ENCODE measurements around the gene TBC1D5. TPM values are rescaled to one million over a fixed set of nuclear protein-coding genes. Genes with fewer than 3 reads are reported as not detected.
A peak's percentile ranks its signal among the peaks of the same experiment; 100 is the strongest.
"Not testable (repeated sequence)": the region's sequence is repeated elsewhere in the genome, so short reads cannot be mapped to it uniquely, and the experiment has no call there.

Gene TBC1D5
- total RNA-seq (2014; rRNA removed; shearing (Covaris generic)), result 84.7 and 88.0 TPM in 2 replicates
- 38.8 and 75.7 TPM in 2 replicates for polyA plus RNA-seq (2015; cell fraction: cytosol; rRNA removed)
- polyA plus RNA-seq (2015; cell fraction: nucleus; rRNA removed), result 15.5 and 21.2 TPM in 2 replicates

- in situ Hi-C loops (cut with HindIII; ENCODE audit: low pct_unique_long_range_greater_than_20kb, low sequenced_read_pairs), result no loop called here
- DNase-seq (ENCODE audit: low read depth, low spot score), result peak; percentile 96
Measured at GRCh38 chr3:17742102-17742879, at the start of gene TBC1D5. TSS of gene TBC1D5 (minus strand) at chr3:17742631. CDS start at chr3:17508570, 234,061 bp downstream.

GRCh38 chr3:17783426-17783825 lies 41.0 kb upstream of the TBC1D5 start:
- in situ Hi-C loops (cut with HindIII; ENCODE audit: low pct_unique_long_range_greater_than_20kb, low sequenced_read_pairs), result no loop called here
- DNase-seq (ENCODE audit: low read depth, low spot score), result no peak

GRCh38 chr3:17782751-17783150 lies 40.3 kb upstream of the TBC1D5 start:
- no peak for DNase-seq (ENCODE audit: low read depth, low spot score)
- in situ Hi-C loops (cut with HindIII; ENCODE audit: low pct_unique_long_range_greater_than_20kb, low sequenced_read_pairs), result no loop called here

GRCh38 chr3:17780369-17780768 lies 37.9 kb upstream of the TBC1D5 start:
- in situ Hi-C loops (cut with HindIII; ENCODE audit: low pct_unique_long_range_greater_than_20kb, low sequenced_read_pairs); DNase-seq (ENCODE audit: low read depth, low spot score): not testable (repeated sequence)

- in situ Hi-C loops (cut with HindIII; ENCODE audit: low pct_unique_long_range_greater_than_20kb, low sequenced_read_pairs), result not testable (repeated sequence)
- DNase-seq (ENCODE audit: low read depth, low spot score), result peak; percentile 40
Measured at GRCh38 chr3:17779304-17780250, 37.1 kb upstream of the TBC1D5 start.

- in situ Hi-C loops (cut with HindIII; ENCODE audit: low pct_unique_long_range_greater_than_20kb, low sequenced_read_pairs); DNase-seq (ENCODE audit: low read depth, low spot score): not testable (repeated sequence)
Measured at GRCh38 chr3:17777326-17777725, 34.9 kb upstream of the TBC1D5 start.

- DNase-seq (ENCODE audit: low read depth, low spot score), result no peak
- in situ Hi-C loops (cut with HindIII; ENCODE audit: low pct_unique_long_range_greater_than_20kb, low sequenced_read_pairs), result no loop called here
Measured at GRCh38 chr3:17775073-17775472, 32.6 kb upstream of the TBC1D5 start.

- DNase-seq (ENCODE audit: low read depth, low spot score); in situ Hi-C loops (cut with HindIII; ENCODE audit: low pct_unique_long_range_greater_than_20kb, low sequenced_read_pairs): not testable (repeated sequence)
Measured at GRCh38 chr3:17774180-17774910, 31.9 kb upstream of the TBC1D5 start.

GRCh38 chr3:17772556-17772955 lies 30.1 kb upstream of the TBC1D5 start:
- in situ Hi-C loops (cut with HindIII; ENCODE audit: low pct_unique_long_range_greater_than_20kb, low sequenced_read_pairs), result no loop called here
- no peak for DNase-seq (ENCODE audit: low read depth, low spot score)

GRCh38 chr3:17771177-17772017 lies 29.0 kb upstream of the TBC1D5 start:
- in situ Hi-C loops (cut with HindIII; ENCODE audit: low pct_unique_long_range_greater_than_20kb, low sequenced_read_pairs), result no loop called here
- DNase-seq (ENCODE audit: low read depth, low spot score), result no peak

- in situ Hi-C loops (cut with HindIII; ENCODE audit: low pct_unique_long_range_greater_than_20kb, low sequenced_read_pairs), result no loop called here
- no peak for DNase-seq (ENCODE audit: low read depth, low spot score)
Measured at GRCh38 chr3:17770682-17771081, 28.3 kb upstream of the TBC1D5 start.

GRCh38 chr3:17765819-17766472 lies 23.5 kb upstream of the TBC1D5 start:
- in situ Hi-C loops (cut with HindIII; ENCODE audit: low pct_unique_long_range_greater_than_20kb, low sequenced_read_pairs), result no loop called here
- peak; percentile 83 for DNase-seq (ENCODE audit: low read depth, low spot score)

- in situ Hi-C loops (cut with HindIII; ENCODE audit: low pct_unique_long_range_greater_than_20kb, low sequenced_read_pairs), result no loop called here
Measured at GRCh38 chr3:17761563-17761962, 19.1 kb upstream of the TBC1D5 start.

GRCh38 chr3:17759901-17760300 lies 17.5 kb upstream of the TBC1D5 start:
- in situ Hi-C loops (cut with HindIII; ENCODE audit: low pct_unique_long_range_greater_than_20kb, low sequenced_read_pairs), result no loop called here
- DNase-seq (ENCODE audit: low read depth, low spot score), result peak; percentile 57

More at GRCh38 chr3:17761563-17761962, 19.1 kb upstream of the TBC1D5 start:
- DNase-seq (ENCODE audit: low read depth, low spot score), result no peak

GRCh38 chr3:17755836-17756235 lies 13.4 kb upstream of the TBC1D5 start:
- in situ Hi-C loops (cut with HindIII; ENCODE audit: low pct_unique_long_range_greater_than_20kb, low sequenced_read_pairs), result no loop called here
- no peak for DNase-seq (ENCODE audit: low read depth, low spot score)

- DNase-seq (ENCODE audit: low read depth, low spot score), result no peak
- in situ Hi-C loops (cut with HindIII; ENCODE audit: low pct_unique_long_range_greater_than_20kb, low sequenced_read_pairs), result no loop called here
Measured at GRCh38 chr3:17753632-17753992, 11.2 kb upstream of the TBC1D5 start.
